HEK293 (cell line): ENCODE measurements around the gene TRAT1.

Experiments used
- CTCF ChIA-PET: fragments of 350-600 bp; formaldehyde crosslinking; extraction: SDS; loops from one replicate; lab custom pipeline; 2021; ENCODE audit warnings: antibody characterized with exemption; lab: Yijun Ruan, JAX
- POLR2A ChIA-PET: fragments of 300-600 bp; formaldehyde crosslinking; extraction: SDS; loops from one replicate; lab custom pipeline; 2020; ENCODE audit warnings: antibody characterized with exemption, inconsistent platforms; lab: Yijun Ruan, JAX
- H3K27ac ChIP-seq: fragments of 200-500 bp; sonication (Bioruptor generic); 2 replicates; pipeline ENCODE4 v1.5.1; 2014; ENCODE audit warnings: low read depth, low read length, control low read depth, inconsistent platforms; ENCODE audit errors: extremely low read depth
- H3K36me3 ChIP-seq, 2 experiments: fragments of 200-500 bp in 1 of 2; sonication (Bioruptor generic) in 1 of 2; 1 replicate in 1 of 2; 2 replicates in 1 of 2; pipeline ENCODE4 v1.5.1; 2014 to 2017; ENCODE audit warnings: inconsistent platforms in 2 of 2, low read length in 2 of 2; ENCODE audit not compliant: control insufficient read depth in 2 of 2, insufficient read depth in 1 of 2
- H3K4me1 ChIP-seq: fragments of 200-500 bp; sonication (Bioruptor generic); 2 replicates; pipeline ENCODE4 v1.5.1; 2014; ENCODE audit warnings: mild to moderate bottlenecking, low read length, inconsistent platforms; ENCODE audit not compliant: control insufficient read depth, insufficient read depth
- H3K4me3 ChIP-seq: 2 replicates; pipeline ENCODE4 v1.5.1; 2011; ENCODE audit warnings: low read depth, mild to moderate bottlenecking, control low read depth, low read length, moderate library complexity
- H3K9me3 ChIP-seq: fragments of 200-500 bp; sonication (Bioruptor generic); 2 replicates; pipeline ENCODE4 v1.5.1; 2014; ENCODE audit warnings: low read depth, low read length, inconsistent platforms; ENCODE audit not compliant: control insufficient read depth, insufficient read depth
- AEBP2 ChIP-seq: fragments of 450-650 bp; formaldehyde crosslinking; IDR thresholded peaks from 2 replicates; pipeline ENCODE4 v1.5.1; 2016; ENCODE audit warnings: missing biosample characterization, missing genetic modification characterization, borderline replicate concordance
- KLF16 ChIP-seq: fragments of 450-650 bp; formaldehyde crosslinking; IDR thresholded peaks from 2 replicates; pipeline ENCODE4 v1.5.1; 2017; ENCODE audit warnings: missing biosample characterization, missing genetic modification characterization
- KLF9 ChIP-seq: fragments of 450-650 bp; formaldehyde crosslinking; IDR thresholded peaks from 2 replicates; pipeline ENCODE4 v1.5.1; 2016; ENCODE audit warnings: missing biosample characterization, missing genetic modification characterization, low read depth
- SCRT1 ChIP-seq: fragments of 450-650 bp; formaldehyde crosslinking; IDR thresholded peaks from 2 replicates; pipeline ENCODE4 v1.5.1; 2016; ENCODE audit warnings: missing biosample characterization, missing genetic modification characterization, borderline replicate concordance
- ZEB2 ChIP-seq: fragments of 450-650 bp; formaldehyde crosslinking; IDR thresholded peaks from 2 replicates; pipeline ENCODE4 v1.5.1; 2016; ENCODE audit warnings: missing biosample characterization, missing genetic modification characterization
- ZIC2 ChIP-seq: fragments of 450-650 bp; formaldehyde crosslinking; IDR thresholded peaks from 2 replicates; pipeline ENCODE4 v1.5.1; 2016; ENCODE audit warnings: missing biosample characterization, missing genetic modification characterization
- ZNF16 ChIP-seq: fragments of 450-650 bp; formaldehyde crosslinking; IDR thresholded peaks from 2 replicates; pipeline ENCODE4 v1.5.1; 2016; ENCODE audit warnings: low read depth, missing biosample characterization, missing genetic modification characterization
- ZNF280C ChIP-seq: fragments of 450-650 bp; formaldehyde crosslinking; IDR thresholded peaks from 2 replicates; pipeline ENCODE4 v1.5.1; 2016; ENCODE audit warnings: missing biosample characterization, missing genetic modification characterization
- ZNF292 ChIP-seq: fragments of 450-650 bp; formaldehyde crosslinking; IDR thresholded peaks from 2 replicates; pipeline ENCODE4 v1.5.1; 2016; ENCODE audit warnings: low read depth, missing biosample characterization, missing genetic modification characterization, borderline replicate concordance
- ZNF311 ChIP-seq: fragments of 450-650 bp; formaldehyde crosslinking; IDR thresholded peaks from 2 replicates; pipeline ENCODE4 v1.5.1; 2017; ENCODE audit warnings: missing biosample characterization, missing genetic modification characterization, borderline replicate concordance
- ZNF341 ChIP-seq: fragments of 450-650 bp; formaldehyde crosslinking; IDR thresholded peaks from 2 replicates; pipeline ENCODE4; 2016; ENCODE audit warnings: low read depth, missing biosample characterization, missing genetic modification characterization
- ZNF518A ChIP-seq: fragments of 450-650 bp; formaldehyde crosslinking; conservative IDR thresholded peaks from 2 replicates; pipeline ENCODE4 v1.5.1; 2016; ENCODE audit warnings: low read depth, missing biosample characterization, missing genetic modification characterization
- ZNF654 ChIP-seq: fragments of 450-650 bp; formaldehyde crosslinking; IDR thresholded peaks from 2 replicates; pipeline ENCODE4 v1.5.1; 2016; ENCODE audit warnings: low read depth, missing biosample characterization, missing genetic modification characterization
- ZNF692 ChIP-seq: fragments of 450-650 bp; formaldehyde crosslinking; IDR thresholded peaks from 2 replicates; pipeline ENCODE4 v1.5.1; 2016; ENCODE audit warnings: missing biosample characterization, missing genetic modification characterization
- ZNF707 ChIP-seq: fragments of 450-650 bp; formaldehyde crosslinking; IDR thresholded peaks from 2 replicates; pipeline ENCODE4 v1.5.1; 2016; ENCODE audit warnings: missing biosample characterization, missing genetic modification characterization
- ZNF747 ChIP-seq: fragments of 450-650 bp; formaldehyde crosslinking; IDR thresholded peaks from 2 replicates; pipeline ENCODE4 v1.5.1; 2016; ENCODE audit warnings: missing biosample characterization, missing genetic modification characterization
- ZNF837 ChIP-seq: fragments of 450-650 bp; formaldehyde crosslinking; IDR thresholded peaks from 2 replicates; pipeline ENCODE4 v1.5.1; 2016; ENCODE audit warnings: missing biosample characterization, missing genetic modification characterization

TRAT1 gene

GRCh38 chr3:108818404-108818803, 4.2 kb upstream of the TRAT1 start (continued):
- TF ChIP-seq ZNF518A (tag by site-specific recombination) (no peak), KLF16 (tag by site-specific recombination) (no peak), ZNF16 (tag by site-specific recombination) (no peak)

- ChIA-PET POLR2A (no interaction called here), CTCF (interaction anchor here (0.6 to 0.9 kb wide), 2 partner anchors 94 to 1142 kb away, joined by 3 to 4 read pairs; no protein-coding TSS in a partner anchor)
- TF ChIP-seq ZNF707 (tag by site-specific recombination), result no peak
- no peak for TF ChIP-seq ZNF654 (tag by site-specific recombination)
- TF ChIP-seq ZNF837 (tag by site-specific recombination), result no peak
- no peak for TF ChIP-seq SCRT1 (tag by site-specific recombination)
- TF ChIP-seq ZNF280C (tag by site-specific recombination), result no peak
- no peak for TF ChIP-seq KLF9 (tag by site-specific recombination)
- no peak for TF ChIP-seq ZNF692 (tag by site-specific recombination)
- TF ChIP-seq ZEB2 (tag by site-specific recombination), result no peak
- no peak for TF ChIP-seq ZNF311 (tag by site-specific recombination)
- no peak for TF ChIP-seq ZNF341
- TF ChIP-seq ZIC2 (tag by site-specific recombination), result no peak
- no peak for TF ChIP-seq ZNF292
- TF ChIP-seq ZNF747 (tag by site-specific recombination), result no peak
- no peak for TF ChIP-seq ZNF518A (tag by site-specific recombination)
- no peak for TF ChIP-seq AEBP2 (tag by site-specific recombination)
- no peaks in the 10 kb centered on the region for H3K9me3 ChIP-seq
- H3K4me1 ChIP-seq, result no peaks in the 10 kb centered on the region
- no peak overlapping the region for H3K4me3 ChIP-seq
- H3K36me3 ChIP-seq, result no peaks in the 10 kb centered on the region
- no peak overlapping the region for H3K27ac ChIP-seq
Observed at GRCh38 chr3:108820586-108820985, 2.0 kb upstream of the TRAT1 start.
